Liver (tissue), 3 donors: ENCODE results near the gene WDR49.

ENCODE experiments used
- TAF1 ChIP-seq: conservative IDR thresholded peaks from 2 replicates; pipeline ENCODE4 v1.6.1; 2016; ENCODE audit warnings: antibody characterized with exemption, mild to moderate bottlenecking
- TF ChIP-seq, protein P1 (sequence below): IDR thresholded peaks from 2 replicates; pipeline ENCODE4 v1.6.1; 2016; ENCODE audit warnings: antibody characterized with exemption
- TF ChIP-seq, protein P2 (sequence below): fragments of 150-350 bp; IDR thresholded peaks from 2 replicates; pipeline ENCODE4 v1.5.1; 2017; ENCODE audit warnings: improper control_type of control experiment, low read depth, low read length; ENCODE audit not compliant: missing input control
- donor health status: healthy.
- donor health status: healthy.

DNA sequence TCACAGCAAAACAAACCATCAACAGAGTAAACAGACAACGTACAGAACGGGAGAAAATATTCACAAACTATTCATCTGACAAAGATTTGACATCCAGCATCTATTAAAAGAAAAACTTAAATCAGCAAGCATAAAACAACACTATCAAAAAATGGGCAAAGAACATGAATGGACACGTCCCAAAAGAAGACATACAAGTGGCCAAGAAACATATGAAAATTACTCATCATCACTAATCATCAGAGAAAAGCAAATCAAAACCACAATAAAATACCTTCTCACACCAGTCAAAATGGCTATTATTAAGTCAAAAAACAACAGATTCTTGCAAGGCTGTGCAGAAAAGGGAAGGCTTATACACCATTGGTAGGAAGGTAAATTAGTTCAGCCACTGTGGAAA lies 166.2 kb downstream of the WDR49 start:
- no peak for TF ChIP-seq TAF1
- TF ChIP-seq, protein P1, sequence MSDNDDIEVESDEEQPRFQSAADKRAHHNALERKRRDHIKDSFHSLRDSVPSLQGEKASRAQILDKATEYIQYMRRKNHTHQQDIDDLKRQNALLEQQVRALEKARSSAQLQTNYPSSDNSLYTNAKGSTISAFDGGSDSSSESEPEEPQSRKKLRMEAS = no peak
- TF ChIP-seq, protein P2, sequence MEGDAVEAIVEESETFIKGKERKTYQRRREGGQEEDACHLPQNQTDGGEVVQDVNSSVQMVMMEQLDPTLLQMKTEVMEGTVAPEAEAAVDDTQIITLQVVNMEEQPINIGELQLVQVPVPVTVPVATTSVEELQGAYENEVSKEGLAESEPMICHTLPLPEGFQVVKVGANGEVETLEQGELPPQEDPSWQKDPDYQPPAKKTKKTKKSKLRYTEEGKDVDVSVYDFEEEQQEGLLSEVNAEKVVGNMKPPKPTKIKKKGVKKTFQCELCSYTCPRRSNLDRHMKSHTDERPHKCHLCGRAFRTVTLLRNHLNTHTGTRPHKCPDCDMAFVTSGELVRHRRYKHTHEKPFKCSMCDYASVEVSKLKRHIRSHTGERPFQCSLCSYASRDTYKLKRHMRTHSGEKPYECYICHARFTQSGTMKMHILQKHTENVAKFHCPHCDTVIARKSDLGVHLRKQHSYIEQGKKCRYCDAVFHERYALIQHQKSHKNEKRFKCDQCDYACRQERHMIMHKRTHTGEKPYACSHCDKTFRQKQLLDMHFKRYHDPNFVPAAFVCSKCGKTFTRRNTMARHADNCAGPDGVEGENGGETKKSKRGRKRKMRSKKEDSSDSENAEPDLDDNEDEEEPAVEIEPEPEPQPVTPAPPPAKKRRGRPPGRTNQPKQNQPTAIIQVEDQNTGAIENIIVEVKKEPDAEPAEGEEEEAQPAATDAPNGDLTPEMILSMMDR = no peak
